Measurements from ENCODE around the gene NT5DC3. TPM values are rescaled to one million over a fixed set of nuclear protein-coding genes. Genes with fewer than 3 reads are reported as not detected.
"Not testable (repeated sequence)": the region's sequence is repeated elsewhere in the genome, so short reads cannot be mapped to it uniquely, and the experiment has no call there.

NT5DC3 gene
- total and polyA plus RNA-seq, 4 donors, result 3.6 to 104 (median 26.2) TPM

- Histone ChIP-seq H3K36me3 (ENCODE audit: control insufficient read depth in 1 of 2, insufficient read depth in 2 of 2, low read length in 1 of 2) (peaks cover 0 to 3% of the 10 kb centered on the region in 2 donors), H3K27me3 (ENCODE audit: control insufficient read depth in 1 of 2, insufficient read depth in 2 of 2, low read length in 1 of 2) (no peaks in the 10 kb centered on the region), H3K9me3 (ENCODE audit: control insufficient read depth, low read length) (no peaks in the 10 kb centered on the region), H3K27ac (ENCODE audit: low read depth in 1 of 2, low read length in 2 of 2) (peak overlapping the region; percentile 78 to 88), H3K4me3 (ENCODE audit: low read length in 2 of 2) (peak overlapping the region; percentile 96 to 97), H3K4me1 (ENCODE audit: control insufficient read depth in 1 of 2, insufficient read depth in 2 of 2, low read length in 2 of 2) (no peaks in the 10 kb centered on the region)
- DNase-seq (no peak), ATAC-seq (ENCODE audit: low FRiP score) (no peak)
- intact Hi-C loops (cut with DNase I), result loop anchor here in 1 of 2 donors (2.0 to 5.0 kb wide), 3 partner anchors 29 to 68 kb away; no protein-coding TSS in a partner anchor
- whole genome bisulfite sequencing, 2 donors, result 13% methylated on average over 14 of the region's 14 CpGs
Observed at GRCh38 chr12:103839609-103840461, 1.2 kb downstream of the NT5DC3 start.

- ATAC-seq (ENCODE audit: low FRiP score) (peak; percentile 24), DNase-seq (no peak)
- Histone ChIP-seq H3K9me3 (ENCODE audit: control insufficient read depth, low read length) (no peaks in the 10 kb centered on the region), H3K27ac (ENCODE audit: low read depth in 1 of 2, low read length in 2 of 2) (peak overlapping the region in 1 of 2 donors; percentile 47), H3K36me3 (ENCODE audit: control insufficient read depth in 1 of 2, insufficient read depth in 2 of 2, low read length in 1 of 2) (peaks cover 0 to 3% of the 10 kb centered on the region in 2 donors), H3K4me1 (ENCODE audit: control insufficient read depth in 1 of 2, insufficient read depth in 2 of 2, low read length in 2 of 2) (no peaks in the 10 kb centered on the region), H3K4me3 (ENCODE audit: low read length in 2 of 2) (peak overlapping the region; percentile 96 to 97), H3K27me3 (ENCODE audit: control insufficient read depth in 1 of 2, insufficient read depth in 2 of 2, low read length in 1 of 2) (no peaks in the 10 kb centered on the region)
- intact Hi-C loops (cut with DNase I), result loop anchor here in 1 of 2 donors (5.0 kb wide), 2 partner anchors 37 to 67 kb away; no protein-coding TSS in a partner anchor
- 21 to 23% methylated on average over 4 of the region's 4 CpGs for WGBS, 2 donors
Observed at GRCh38 chr12:103839103-103839502, 1.9 kb downstream of the NT5DC3 start.

- Histone ChIP-seq H3K4me3 (ENCODE audit: low read length in 2 of 2) (peak overlapping the region in 1 of 2 donors; percentile 97), H3K4me1 (ENCODE audit: control insufficient read depth in 1 of 2, insufficient read depth in 2 of 2, low read length in 2 of 2) (no peaks in the 10 kb centered on the region), H3K27ac (ENCODE audit: low read depth in 1 of 2, low read length in 2 of 2) (peak overlapping the region in 1 of 2 donors; percentile 69), H3K36me3 (ENCODE audit: control insufficient read depth in 1 of 2, insufficient read depth in 2 of 2, low read length in 1 of 2) (peaks cover 0 to 3% of the 10 kb centered on the region in 2 donors), H3K9me3 (ENCODE audit: control insufficient read depth, low read length) (no peaks in the 10 kb centered on the region), H3K27me3 (ENCODE audit: control insufficient read depth in 1 of 2, insufficient read depth in 2 of 2, low read length in 1 of 2) (no peaks in the 10 kb centered on the region)
- 99 to 100% methylated on average over 1 of the region's 1 CpG for WGBS, 2 donors
- intact Hi-C loops (cut with DNase I), result loop anchor here in 1 of 2 donors (5.0 kb wide), 2 partner anchors 36 to 66 kb away; no protein-coding TSS in a partner anchor
- no peak for DNase-seq
- no peak for ATAC-seq (ENCODE audit: low FRiP score)
Observed at GRCh38 chr12:103838254-103838914, 2.6 kb downstream of the NT5DC3 start.

- 41 to 48% methylated on average over 5 of the region's 5 CpGs for WGBS, 2 donors
- intact Hi-C loops (cut with DNase I), result loop anchor here in 1 of 2 donors (5.0 kb wide), 2 partner anchors 34 to 64 kb away; no protein-coding TSS in a partner anchor
- no peak overlapping the region for H3K27ac ChIP-seq (ENCODE audit: low read depth in 1 of 2, low read length in 2 of 2)
Observed at GRCh38 chr12:103836345-103836744, 4.7 kb downstream of the NT5DC3 start.

GRCh38 chr12:103835747-103836335 lies 5.2 kb downstream of the NT5DC3 start:
- not testable (repeated sequence) for H3K36me3 ChIP-seq (ENCODE audit: control insufficient read depth in 1 of 2, insufficient read depth in 2 of 2, low read length in 1 of 2); DNase-seq; H3K4me3 ChIP-seq (ENCODE audit: low read length in 2 of 2); H3K27me3 ChIP-seq (ENCODE audit: control insufficient read depth in 1 of 2, insufficient read depth in 2 of 2, low read length in 1 of 2); H3K4me1 ChIP-seq (ENCODE audit: control insufficient read depth in 1 of 2, insufficient read depth in 2 of 2, low read length in 2 of 2); ATAC-seq (ENCODE audit: low FRiP score); H3K27ac ChIP-seq (ENCODE audit: low read depth in 1 of 2, low read length in 2 of 2); H3K9me3 ChIP-seq (ENCODE audit: control insufficient read depth, low read length)
- intact Hi-C loops (cut with DNase I), result loop anchor here in 1 of 2 donors (5.0 kb wide), 2 partner anchors 34 to 64 kb away; no protein-coding TSS in a partner anchor
- 94 to 95% methylated on average over 11 of the region's 11 CpGs for WGBS, 2 donors

More at GRCh38 chr12:103836345-103836744, 4.7 kb downstream of the NT5DC3 start:
- Histone ChIP-seq H3K27me3 (ENCODE audit: control insufficient read depth in 1 of 2, insufficient read depth in 2 of 2, low read length in 1 of 2) (no peaks in the 10 kb centered on the region), H3K4me1 (ENCODE audit: control insufficient read depth in 1 of 2, insufficient read depth in 2 of 2, low read length in 2 of 2) (peaks cover 0 to 4% of the 10 kb centered on the region in 2 donors), H3K9me3 (ENCODE audit: control insufficient read depth, low read length) (no peaks in the 10 kb centered on the region), H3K36me3 (ENCODE audit: control insufficient read depth in 1 of 2, insufficient read depth in 2 of 2, low read length in 1 of 2) (peaks cover 0 to 3% of the 10 kb centered on the region in 2 donors), H3K4me3 (ENCODE audit: low read length in 2 of 2) (no peak overlapping the region)
- DNase-seq (no peak), ATAC-seq (ENCODE audit: low FRiP score) (no peak)

- H3K36me3 ChIP-seq (ENCODE audit: control insufficient read depth in 1 of 2, insufficient read depth in 2 of 2, low read length in 1 of 2), result peaks cover 0 to 3% of the 10 kb centered on the region in 2 donors
- WGBS, 2 donors, result 79 to 82% methylated on average over 3 of the region's 3 CpGs
- H3K9me3 ChIP-seq (ENCODE audit: control insufficient read depth, low read length), result no peaks in the 10 kb centered on the region
- no peak for ATAC-seq (ENCODE audit: low FRiP score)
- H3K27ac ChIP-seq (ENCODE audit: low read depth in 1 of 2, low read length in 2 of 2), result peak overlapping the region in 1 of 2 donors; percentile 86
- peaks cover 0 to 4% of the 10 kb centered on the region in 2 donors for H3K4me1 ChIP-seq (ENCODE audit: control insufficient read depth in 1 of 2, insufficient read depth in 2 of 2, low read length in 2 of 2)
- no peak for DNase-seq
- no peaks in the 10 kb centered on the region for H3K27me3 ChIP-seq (ENCODE audit: control insufficient read depth in 1 of 2, insufficient read depth in 2 of 2, low read length in 1 of 2)
- intact Hi-C loops (cut with DNase I), result loop anchor here in 1 of 2 donors (5.0 kb wide), 2 partner anchors 33 to 63 kb away; no protein-coding TSS in a partner anchor
- H3K4me3 ChIP-seq (ENCODE audit: low read length in 2 of 2), result no peak overlapping the region
Observed at GRCh38 chr12:103834942-103835341, 6.1 kb downstream of the NT5DC3 start.

- ATAC-seq (ENCODE audit: low FRiP score), result no peak
- Histone ChIP-seq H3K9me3 (ENCODE audit: control insufficient read depth, low read length) (no peaks in the 10 kb centered on the region), H3K27ac (ENCODE audit: low read depth in 1 of 2, low read length in 2 of 2) (peak overlapping the region; percentile 80 to 92), H3K27me3 (ENCODE audit: control insufficient read depth in 1 of 2, insufficient read depth in 2 of 2, low read length in 1 of 2) (no peaks in the 10 kb centered on the region), H3K4me1 (ENCODE audit: control insufficient read depth in 1 of 2, insufficient read depth in 2 of 2, low read length in 2 of 2) (peaks cover 0 to 4% of the 10 kb centered on the region in 2 donors), H3K4me3 (ENCODE audit: low read length in 2 of 2) (no peak overlapping the region), H3K36me3 (ENCODE audit: control insufficient read depth in 1 of 2, insufficient read depth in 2 of 2, low read length in 1 of 2) (peaks cover 0 to 3% of the 10 kb centered on the region in 2 donors)
- WGBS, 2 donors, result 5 to 9% methylated on average over 2 of the region's 2 CpGs
- intact Hi-C loops (cut with DNase I), result no loop called here
- no peak for DNase-seq
Observed at GRCh38 chr12:103833891-103834290, 7.1 kb downstream of the NT5DC3 start.

- intact Hi-C loops (cut with DNase I), result no loop called here
- DNase-seq, result no peak
- Histone ChIP-seq H3K4me1 (ENCODE audit: control insufficient read depth in 1 of 2, insufficient read depth in 2 of 2, low read length in 2 of 2) (peaks cover 0 to 5% of the 10 kb centered on the region in 2 donors), H3K9me3 (ENCODE audit: control insufficient read depth, low read length) (no peaks in the 10 kb centered on the region), H3K36me3 (ENCODE audit: control insufficient read depth in 1 of 2, insufficient read depth in 2 of 2, low read length in 1 of 2) (peaks cover 0 to 3% of the 10 kb centered on the region in 2 donors), H3K27me3 (ENCODE audit: control insufficient read depth in 1 of 2, insufficient read depth in 2 of 2, low read length in 1 of 2) (no peaks in the 10 kb centered on the region), H3K4me3 (ENCODE audit: low read length in 2 of 2) (no peak overlapping the region), H3K27ac (ENCODE audit: low read depth in 1 of 2, low read length in 2 of 2) (peak overlapping the region; percentile 80 to 92)
- ATAC-seq (ENCODE audit: low FRiP score), result no peak
- WGBS, 2 donors, result 13 to 15% methylated on average over 6 of the region's 6 CpGs
Observed at GRCh38 chr12:103833095-103833775, 7.8 kb downstream of the NT5DC3 start.
